Activated T-cell treated with anti-CD3 and anti-CD28 coated beads, Interleukin-2, amount 50 U/mL, for 24 hours (primary cell): ENCODE measurements around the gene CCNI.

Experiments
- DNase-seq: peaks from one replicate; pipeline ENCODE4 v3.0.0-alpha.2; 2020
- H3K27ac Mint-ChIP-seq: 2 replicates; pipeline ENCODE4 v1.8.0; 2020; ENCODE audit warnings: mild to moderate bottlenecking, mixed read lengths
- H3K27me3 Mint-ChIP-seq: 2 replicates; pipeline ENCODE4 v1.8.0; 2020; ENCODE audit warnings: mixed read lengths
- H3K36me3 Mint-ChIP-seq: 2 replicates; pipeline ENCODE4 v1.8.0; 2020; ENCODE audit warnings: low read depth, mixed read lengths
- H3K4me1 Mint-ChIP-seq: 2 replicates; pipeline ENCODE4 v1.8.0; 2020; ENCODE audit warnings: low read depth, mixed read lengths
- H3K4me3 Mint-ChIP-seq: 2 replicates; pipeline ENCODE4 v1.8.0; 2020; ENCODE audit warnings: mild to moderate bottlenecking, moderate library complexity, mixed read lengths
- H3K9me3 Mint-ChIP-seq: 2 replicates; pipeline ENCODE4 v1.8.0; 2020; ENCODE audit warnings: mixed read lengths

The CCNI gene

GRCh38 chr4:77012726-77013125 lies 63.1 kb downstream of the CCNI start:
- no peak overlapping the region for H3K4me3 Mint-ChIP-seq
- H3K36me3 Mint-ChIP-seq = peaks cover 56% of the 10 kb centered on the region
- no peak for DNase-seq
- peaks cover 55% of the 10 kb centered on the region for H3K4me1 Mint-ChIP-seq
- no peaks in the 10 kb centered on the region for H3K27me3 Mint-ChIP-seq
- H3K9me3 Mint-ChIP-seq = no peaks in the 10 kb centered on the region
- no peak overlapping the region for H3K27ac Mint-ChIP-seq

DNA sequence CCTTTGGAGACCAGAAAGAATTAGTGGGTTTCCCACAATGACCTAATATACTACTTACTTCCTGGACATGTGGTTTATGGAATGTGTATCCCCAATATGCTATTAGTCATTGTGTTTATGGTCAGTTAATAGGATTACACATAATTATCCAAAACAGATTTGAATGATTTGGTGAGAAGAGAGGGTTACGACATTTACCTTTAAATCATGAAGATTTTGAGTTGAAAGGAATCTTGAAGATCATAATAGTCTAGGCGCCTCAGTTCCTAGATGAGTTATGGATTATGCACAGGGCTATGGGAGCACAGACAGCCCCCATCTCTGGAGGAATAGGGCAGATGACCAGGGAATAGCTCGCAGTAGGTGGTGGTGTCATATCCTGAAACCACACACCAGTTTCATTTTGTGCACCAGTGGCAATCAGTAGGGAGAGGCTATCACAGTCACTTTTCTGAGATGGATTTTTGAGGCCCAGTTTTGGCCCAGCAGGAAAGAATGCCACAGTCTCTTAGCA lies 64.9 kb downstream of the CCNI start:
- DNase-seq = no peak
- H3K36me3 Mint-ChIP-seq = peaks cover 56% of the 10 kb centered on the region
- no peak overlapping the region for H3K27ac Mint-ChIP-seq
- peaks cover 70% of the 10 kb centered on the region for H3K4me1 Mint-ChIP-seq
- no peaks in the 10 kb centered on the region for H3K9me3 Mint-ChIP-seq
- H3K4me3 Mint-ChIP-seq = no peak overlapping the region
- no peaks in the 10 kb centered on the region for H3K27me3 Mint-ChIP-seq

DNA sequence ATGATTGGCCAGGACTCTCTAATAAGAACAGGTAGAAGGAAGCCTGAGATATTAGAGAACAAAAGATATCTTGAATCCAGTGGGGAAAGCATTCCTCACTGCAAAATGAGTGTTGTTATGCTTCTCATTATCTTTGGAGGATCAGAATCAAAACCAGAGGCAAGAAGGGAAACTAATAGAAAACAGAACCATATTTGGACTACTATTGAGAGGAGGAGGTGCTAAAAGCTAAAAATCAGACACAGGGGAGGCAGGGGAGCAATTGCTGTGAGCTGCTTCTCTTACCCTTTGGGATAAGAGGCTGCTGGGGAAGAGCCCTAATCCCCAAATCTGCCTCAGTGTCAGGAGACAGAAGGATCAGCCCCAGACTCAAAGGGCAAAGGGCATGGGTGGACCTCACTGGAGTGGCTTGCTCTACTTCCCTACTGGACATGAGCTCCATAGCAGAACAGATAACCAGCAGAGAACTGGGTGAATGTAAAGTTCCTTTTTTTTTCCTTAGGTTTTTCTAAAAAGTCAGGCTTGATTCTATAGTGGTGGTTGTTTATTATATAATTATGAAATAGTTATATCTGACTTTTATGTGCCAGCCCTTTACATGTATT lies 66.2 kb downstream of the CCNI start:
- peaks cover 62% of the 10 kb centered on the region for H3K4me1 Mint-ChIP-seq
- no peak overlapping the region for H3K27ac Mint-ChIP-seq
- DNase-seq = no peak
- H3K9me3 Mint-ChIP-seq = no peaks in the 10 kb centered on the region
- H3K4me3 Mint-ChIP-seq = no peak overlapping the region
- H3K27me3 Mint-ChIP-seq = no peaks in the 10 kb centered on the region
- peaks cover 50% of the 10 kb centered on the region for H3K36me3 Mint-ChIP-seq

GRCh38 chr4:77007358-77008230 lies 68.2 kb downstream of the CCNI start:
- H3K27ac Mint-ChIP-seq = peak overlapping the region; percentile 8
- H3K36me3 Mint-ChIP-seq = peaks cover 45% of the 10 kb centered on the region
- peaks cover 67% of the 10 kb centered on the region for H3K4me1 Mint-ChIP-seq
- H3K27me3 Mint-ChIP-seq = no peaks in the 10 kb centered on the region
- H3K4me3 Mint-ChIP-seq = no peak overlapping the region
- DNase-seq = no peak
- no peaks in the 10 kb centered on the region for H3K9me3 Mint-ChIP-seq

DNA sequence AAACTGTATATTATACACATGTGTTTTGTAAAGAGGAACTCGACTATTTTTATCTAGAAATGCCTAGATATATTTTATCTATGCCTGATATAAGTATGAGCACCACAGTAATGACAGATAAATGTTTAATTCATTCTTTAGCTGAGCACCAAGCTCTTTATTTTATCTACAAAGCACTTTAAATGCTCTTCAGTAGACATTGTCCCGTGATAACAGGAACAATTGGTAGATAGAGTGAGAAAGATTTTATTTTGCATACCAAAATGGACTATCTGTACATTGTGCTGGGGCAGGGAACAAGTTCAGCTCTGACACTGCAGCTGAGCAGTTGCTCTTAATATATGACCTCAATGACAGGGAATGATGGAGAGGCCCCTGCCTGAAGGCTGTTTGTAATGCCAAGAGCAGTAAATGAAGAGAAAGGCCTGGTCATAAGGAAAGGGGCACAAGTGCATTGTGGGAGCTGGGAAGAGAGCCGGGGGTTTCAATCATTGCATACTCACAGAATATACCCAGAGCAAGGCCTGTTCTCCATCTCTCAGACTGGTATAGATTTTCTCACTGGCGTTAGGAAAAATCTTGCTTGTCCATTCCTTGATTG lies 68.9 kb downstream of the CCNI start:
- peaks cover 42% of the 10 kb centered on the region for H3K36me3 Mint-ChIP-seq
- no peak overlapping the region for H3K27ac Mint-ChIP-seq
- H3K4me3 Mint-ChIP-seq = no peak overlapping the region
- no peaks in the 10 kb centered on the region for H3K9me3 Mint-ChIP-seq
- no peaks in the 10 kb centered on the region for H3K27me3 Mint-ChIP-seq
- no peak for DNase-seq
- H3K4me1 Mint-ChIP-seq = peaks cover 73% of the 10 kb centered on the region

DNA sequence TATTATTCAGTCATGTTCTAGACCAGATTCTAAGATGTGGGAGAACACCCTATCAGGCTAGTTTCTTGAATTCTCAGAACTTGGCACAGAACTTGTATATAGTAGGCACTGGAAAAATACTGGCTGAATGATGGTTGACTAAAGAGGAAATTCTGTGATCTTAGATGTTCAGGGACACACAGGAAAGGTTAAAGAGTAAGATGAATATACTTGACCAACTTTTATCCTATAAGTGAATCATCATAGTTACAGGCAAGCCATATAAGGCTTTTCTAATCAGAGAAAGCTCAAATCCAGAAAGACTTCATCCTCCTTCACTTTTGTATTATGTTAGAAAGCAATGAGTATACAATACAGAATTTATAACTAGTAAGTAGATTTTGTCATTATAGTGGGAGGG lies 72.4 kb downstream of the CCNI start:
- peaks cover 48% of the 10 kb centered on the region for H3K36me3 Mint-ChIP-seq
- no peaks in the 10 kb centered on the region for H3K27me3 Mint-ChIP-seq
- H3K9me3 Mint-ChIP-seq = no peaks in the 10 kb centered on the region
- peak overlapping the region; percentile 22 for H3K27ac Mint-ChIP-seq
- no peak for DNase-seq
- H3K4me1 Mint-ChIP-seq = peaks cover 48% of the 10 kb centered on the region
- H3K4me3 Mint-ChIP-seq = no peak overlapping the region

GRCh38 chr4:77002321-77003107 lies 73.3 kb downstream of the CCNI start:
- Mint-ChIP-seq H3K4me1 (peaks cover 40% of the 10 kb centered on the region), H3K36me3 (peaks cover 55% of the 10 kb centered on the region), H3K27ac (no peak overlapping the region), H3K4me3 (no peak overlapping the region), H3K9me3 (no peaks in the 10 kb centered on the region), H3K27me3 (no peaks in the 10 kb centered on the region)
- no peak for DNase-seq

DNA sequence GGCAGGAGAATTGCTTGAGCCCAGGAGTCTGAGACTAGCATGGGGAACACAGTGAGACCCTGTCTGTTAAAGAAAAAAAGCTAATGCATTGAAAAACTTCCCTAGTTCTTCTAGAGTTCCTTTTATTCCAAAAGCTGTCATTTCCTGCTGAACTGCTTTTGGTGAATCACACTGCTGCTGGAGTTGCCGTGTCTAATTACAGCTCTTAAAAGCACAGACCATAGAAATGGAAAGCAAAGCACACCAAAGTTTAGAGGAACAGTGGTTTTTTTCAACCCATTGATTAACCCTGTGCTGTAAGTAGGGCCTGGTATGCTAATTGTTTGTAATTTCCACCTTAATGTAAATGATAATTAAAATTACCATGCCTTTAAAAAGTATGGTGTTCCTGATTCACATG lies 73.9 kb downstream of the CCNI start:
- no peaks in the 10 kb centered on the region for H3K27me3 Mint-ChIP-seq
- DNase-seq = no peak
- peaks cover 36% of the 10 kb centered on the region for H3K4me1 Mint-ChIP-seq
- no peak overlapping the region for H3K27ac Mint-ChIP-seq
- H3K4me3 Mint-ChIP-seq = no peak overlapping the region
- no peaks in the 10 kb centered on the region for H3K9me3 Mint-ChIP-seq
- H3K36me3 Mint-ChIP-seq = peaks cover 60% of the 10 kb centered on the region

- Mint-ChIP-seq H3K4me1 (peaks cover 46% of the 10 kb centered on the region), H3K4me3 (no peak overlapping the region), H3K27me3 (no peaks in the 10 kb centered on the region), H3K27ac (no peak overlapping the region), H3K9me3 (no peaks in the 10 kb centered on the region), H3K36me3 (peaks cover 53% of the 10 kb centered on the region)
- DNase-seq = no peak
Observed at GRCh38 chr4:76998251-76998901, 77.4 kb downstream of the CCNI start.

DNA sequence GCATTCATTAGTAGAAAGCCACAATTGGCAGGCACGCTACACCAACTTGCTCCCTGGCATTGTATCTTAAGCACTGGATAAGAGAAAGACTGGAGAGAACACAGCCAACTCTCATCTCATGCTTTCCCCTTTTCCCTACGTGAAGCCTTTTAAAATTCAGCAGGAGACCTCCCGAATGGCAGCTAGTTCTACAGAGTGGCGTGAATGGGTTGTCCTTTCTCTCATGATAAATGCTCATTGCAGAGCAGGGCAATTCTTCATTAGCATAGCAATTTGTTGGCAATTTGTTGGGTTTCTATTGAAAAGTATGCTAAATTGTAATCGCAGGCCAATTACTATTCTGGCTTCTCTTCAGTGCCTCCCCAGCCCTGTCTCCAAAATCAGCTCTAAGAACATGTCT lies 78.3 kb downstream of the CCNI start:
- H3K36me3 Mint-ChIP-seq = peaks cover 50% of the 10 kb centered on the region
- H3K4me3 Mint-ChIP-seq = no peak overlapping the region
- peaks cover 46% of the 10 kb centered on the region for H3K4me1 Mint-ChIP-seq
- no peak overlapping the region for H3K27ac Mint-ChIP-seq
- DNase-seq = no peak
- H3K9me3 Mint-ChIP-seq = peaks cover 5% of the 10 kb centered on the region
- H3K27me3 Mint-ChIP-seq = no peaks in the 10 kb centered on the region
